Endothelial cell of umbilical vein (primary cell): Measurements from ENCODE around the gene SRRM2.

Experiments used
- EZH2 ChIP-seq: IDR thresholded peaks from 2 replicates; pipeline ENCODE4 v1.6.1; 2012; ENCODE audit warnings: borderline replicate concordance, low read depth, mild to moderate bottlenecking, moderate library complexity, low read length, inconsistent platforms; ENCODE audit not compliant: severe bottlenecking
- POLR2A ChIP-seq: IDR thresholded peaks from 2 replicates; pipeline ENCODE4 v1.6.1; 2012; ENCODE audit warnings: low read depth, mild to moderate bottlenecking, control low read depth, low read length
- POLR2AphosphoS5 ChIP-seq: IDR thresholded peaks from 2 replicates; pipeline ENCODE4 v1.6.1; 2012; ENCODE audit warnings: low read depth, mild to moderate bottlenecking, control low read depth, low read length, moderate library complexity; ENCODE audit not compliant: insufficient read depth
- TF ChIP-seq, protein P1 (sequence below), 2 donors: IDR thresholded peaks; 1 replicate in 1 of 2; 2 replicates in 1 of 2; pipeline ENCODE4 v1.5.1; 2011; ENCODE audit warnings: low read length in 2 of 2, mild to moderate bottlenecking in 2 of 2, moderate library complexity in 2 of 2, control low read depth in 1 of 2, inconsistent platforms in 1 of 2, low read depth in 1 of 2; ENCODE audit not compliant: insufficient read depth in 1 of 2; ENCODE audit errors: extremely low read depth in 1 of 2

GRCh38 chr16:2702871-2703745, 49.3 kb upstream of the SRRM2 start:
- TF ChIP-seq, protein P1, sequence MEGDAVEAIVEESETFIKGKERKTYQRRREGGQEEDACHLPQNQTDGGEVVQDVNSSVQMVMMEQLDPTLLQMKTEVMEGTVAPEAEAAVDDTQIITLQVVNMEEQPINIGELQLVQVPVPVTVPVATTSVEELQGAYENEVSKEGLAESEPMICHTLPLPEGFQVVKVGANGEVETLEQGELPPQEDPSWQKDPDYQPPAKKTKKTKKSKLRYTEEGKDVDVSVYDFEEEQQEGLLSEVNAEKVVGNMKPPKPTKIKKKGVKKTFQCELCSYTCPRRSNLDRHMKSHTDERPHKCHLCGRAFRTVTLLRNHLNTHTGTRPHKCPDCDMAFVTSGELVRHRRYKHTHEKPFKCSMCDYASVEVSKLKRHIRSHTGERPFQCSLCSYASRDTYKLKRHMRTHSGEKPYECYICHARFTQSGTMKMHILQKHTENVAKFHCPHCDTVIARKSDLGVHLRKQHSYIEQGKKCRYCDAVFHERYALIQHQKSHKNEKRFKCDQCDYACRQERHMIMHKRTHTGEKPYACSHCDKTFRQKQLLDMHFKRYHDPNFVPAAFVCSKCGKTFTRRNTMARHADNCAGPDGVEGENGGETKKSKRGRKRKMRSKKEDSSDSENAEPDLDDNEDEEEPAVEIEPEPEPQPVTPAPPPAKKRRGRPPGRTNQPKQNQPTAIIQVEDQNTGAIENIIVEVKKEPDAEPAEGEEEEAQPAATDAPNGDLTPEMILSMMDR (IDR thresholded peaks at IDR 0.05; ENCODE audit: extremely low read depth in 1 of 2, insufficient read depth in 1 of 2, low read depth in 1 of 2, low read length in 2 of 2): no peak
- TF ChIP-seq POLR2A: no peak
- no peak for TF ChIP-seq POLR2AphosphoS5
- no peak for TF ChIP-seq EZH2
